ENCODE results near the gene ZFYVE21.

- no peak for TF ChIP-seq CTCF (IDR thresholded peaks at IDR 0.05)
- TF ChIP-seq POLR2A (IDR thresholded peaks at IDR 0.05; ENCODE audit: low read depth), result no peak
- TF ChIP-seq POLR2AphosphoS5 (IDR thresholded peaks at IDR 0.05), result no peak
- no peak for TF ChIP-seq EP300 (IDR thresholded peaks at IDR 0.05)
Observed at GRCh38 chr14:103690332-103690731, 25.3 kb upstream of the ZFYVE21 start.
